GM11168 (cell line): Measurements from ENCODE around the gene LRCH1.

Source experiments
- in situ Hi-C: fragments of 300-500 bp; cut with MboI; formaldehyde crosslinking; loops from one replicate; pipeline ENCODE4 v1.12.0; 2022; ENCODE audit warnings: low sequenced_read_pairs; ENCODE audit not compliant: unreplicated experiment

LRCH1 gene

DNA sequence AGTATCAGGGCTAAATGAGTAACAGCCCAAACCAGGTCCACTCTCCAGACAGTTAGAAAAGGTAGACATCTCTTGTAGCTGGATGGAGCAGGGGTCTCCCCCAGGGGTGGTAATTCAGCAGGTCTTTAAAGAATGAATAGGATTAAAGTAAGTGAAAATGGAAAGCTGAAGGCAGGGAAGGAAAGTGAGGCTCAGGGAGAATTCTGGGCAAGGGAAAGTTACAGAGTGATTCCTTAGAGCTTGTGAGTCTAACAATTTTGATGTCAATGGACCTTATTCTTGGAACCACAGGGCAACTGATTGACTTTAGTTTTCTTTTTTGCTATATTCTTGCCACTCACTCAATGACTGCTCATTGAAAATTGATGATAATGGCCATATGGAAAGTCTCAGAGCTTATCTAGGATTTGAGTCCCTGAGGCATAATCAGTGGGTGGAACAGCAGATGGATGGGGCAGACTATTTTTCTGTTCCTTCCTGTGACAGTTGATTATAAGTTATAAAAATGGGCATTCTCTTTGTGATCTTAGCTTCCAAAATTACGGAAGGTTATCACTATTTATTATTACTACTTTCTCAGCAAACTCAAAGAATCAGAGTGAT, 76.9 kb downstream of the LRCH1 start:
- in situ Hi-C loops: no loop called here

GRCh38 chr13:46630431-46631178, 77.6 kb downstream of the LRCH1 start:
- in situ Hi-C loops: no loop called here

DNA sequence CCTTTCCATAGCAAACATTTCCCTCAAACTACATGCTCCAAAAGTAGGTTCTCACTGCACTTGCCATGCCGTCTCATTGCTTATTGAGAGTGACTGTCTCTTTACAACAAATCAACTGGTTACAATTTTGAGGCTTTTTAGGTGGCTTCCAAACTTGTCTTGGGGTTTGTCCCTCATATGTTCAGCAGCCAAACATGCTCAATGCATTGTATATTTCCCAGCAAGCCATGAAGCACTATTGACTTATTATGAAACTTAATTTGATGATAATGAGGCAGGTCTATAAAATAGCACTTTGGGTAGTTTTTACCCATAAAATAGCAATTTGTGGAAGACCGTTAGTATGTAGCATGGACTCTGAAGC, 78.2 kb downstream of the LRCH1 start:
- in situ Hi-C loops: no loop called here

DNA sequence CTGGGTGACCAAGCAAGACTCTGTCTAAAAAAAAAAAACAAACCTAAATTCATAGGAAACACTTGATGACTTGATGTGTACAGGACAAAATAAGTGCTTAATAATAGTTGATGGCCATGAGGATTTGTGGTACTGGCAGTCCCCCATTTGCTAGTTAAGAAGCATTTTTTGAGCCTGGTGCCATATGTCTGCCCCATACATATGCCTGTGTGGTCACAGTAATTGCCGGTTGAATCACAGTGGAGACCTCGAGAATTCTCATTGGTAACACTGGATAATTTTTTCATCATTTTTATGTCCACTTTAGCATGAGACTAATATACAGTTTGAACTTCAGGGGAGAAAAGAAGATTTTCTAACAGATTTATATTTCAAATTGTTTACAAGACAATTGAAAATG, 79.2 kb downstream of the LRCH1 start:
- in situ Hi-C loops: no loop called here

- in situ Hi-C loops: no loop called here
Measured at GRCh38 chr13:46633416-46633815, 80.4 kb downstream of the LRCH1 start.

GRCh38 chr13:46636451-46636850, 83.5 kb downstream of the LRCH1 start:
- in situ Hi-C loops: no loop called here

GRCh38 chr13:46637213-46637612, 84.2 kb downstream of the LRCH1 start:
- in situ Hi-C loops: no loop called here

- in situ Hi-C loops: no loop called here
Measured at GRCh38 chr13:46638262-46638661, 85.3 kb downstream of the LRCH1 start.

DNA sequence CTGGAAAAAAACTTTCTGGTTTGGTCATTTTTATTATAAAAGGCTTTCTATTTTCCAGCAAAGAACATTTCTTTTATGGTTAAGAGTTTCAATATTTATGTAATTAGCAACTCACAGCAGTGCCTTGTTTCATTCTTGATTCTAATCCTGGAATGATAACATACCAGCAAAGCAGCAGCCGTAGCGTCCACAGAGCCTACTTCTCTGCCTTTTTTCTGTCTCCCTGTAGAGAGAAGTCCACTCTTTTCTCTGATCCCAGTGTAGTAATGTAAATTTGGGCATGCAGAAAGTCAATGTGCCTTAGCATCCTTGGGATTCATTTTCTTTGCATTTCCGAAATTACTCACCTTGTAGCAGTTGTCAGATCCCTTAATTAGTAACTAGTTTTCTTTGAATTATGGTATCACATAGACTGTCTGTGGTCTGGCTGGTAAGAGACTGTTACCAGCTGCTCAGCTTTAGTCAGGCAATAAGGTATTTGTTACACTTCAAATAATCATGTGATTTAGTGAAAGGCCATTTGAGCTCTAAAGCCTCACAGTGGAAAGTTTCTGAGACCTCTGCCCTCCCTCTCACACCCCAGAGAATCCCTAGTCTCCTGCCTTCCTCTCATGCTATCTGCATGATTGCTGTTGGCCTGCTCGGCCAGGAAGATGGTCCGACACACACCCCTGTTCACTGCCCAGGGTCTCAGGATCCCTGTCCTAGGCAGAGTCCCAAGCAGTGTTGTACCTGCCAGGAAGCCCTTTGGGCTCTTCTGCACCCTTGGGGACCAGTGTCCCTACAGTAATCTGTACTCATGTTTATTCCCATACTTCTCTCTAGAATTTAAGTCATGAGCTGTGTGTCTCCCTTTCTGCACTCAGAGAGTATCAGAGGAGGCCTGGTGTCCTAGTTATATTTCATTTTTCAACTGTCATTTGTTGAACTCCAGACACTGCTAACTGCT, 86.3 kb downstream of the LRCH1 start:
- in situ Hi-C loops: no loop called here

DNA sequence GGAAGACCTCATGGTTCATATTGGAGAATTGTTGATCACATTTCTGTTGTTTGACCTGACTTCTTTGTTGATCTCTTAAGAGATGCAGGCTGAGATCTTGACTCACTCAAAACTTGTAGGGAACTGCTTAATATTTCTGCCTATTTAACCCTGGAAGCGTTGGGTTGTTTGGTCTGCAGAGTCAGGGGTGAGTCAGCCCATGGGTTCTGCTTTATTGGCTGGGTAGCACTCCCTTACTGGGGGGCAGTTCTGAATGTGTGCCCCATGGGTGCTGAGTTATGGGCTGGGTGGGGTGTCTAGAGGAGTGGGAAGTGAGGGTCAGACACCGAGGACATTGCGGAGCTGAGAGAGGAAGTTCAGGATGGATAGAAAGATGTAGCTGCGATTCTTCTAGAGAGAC, 87.9 kb downstream of the LRCH1 start:
- in situ Hi-C loops: no loop called here

DNA sequence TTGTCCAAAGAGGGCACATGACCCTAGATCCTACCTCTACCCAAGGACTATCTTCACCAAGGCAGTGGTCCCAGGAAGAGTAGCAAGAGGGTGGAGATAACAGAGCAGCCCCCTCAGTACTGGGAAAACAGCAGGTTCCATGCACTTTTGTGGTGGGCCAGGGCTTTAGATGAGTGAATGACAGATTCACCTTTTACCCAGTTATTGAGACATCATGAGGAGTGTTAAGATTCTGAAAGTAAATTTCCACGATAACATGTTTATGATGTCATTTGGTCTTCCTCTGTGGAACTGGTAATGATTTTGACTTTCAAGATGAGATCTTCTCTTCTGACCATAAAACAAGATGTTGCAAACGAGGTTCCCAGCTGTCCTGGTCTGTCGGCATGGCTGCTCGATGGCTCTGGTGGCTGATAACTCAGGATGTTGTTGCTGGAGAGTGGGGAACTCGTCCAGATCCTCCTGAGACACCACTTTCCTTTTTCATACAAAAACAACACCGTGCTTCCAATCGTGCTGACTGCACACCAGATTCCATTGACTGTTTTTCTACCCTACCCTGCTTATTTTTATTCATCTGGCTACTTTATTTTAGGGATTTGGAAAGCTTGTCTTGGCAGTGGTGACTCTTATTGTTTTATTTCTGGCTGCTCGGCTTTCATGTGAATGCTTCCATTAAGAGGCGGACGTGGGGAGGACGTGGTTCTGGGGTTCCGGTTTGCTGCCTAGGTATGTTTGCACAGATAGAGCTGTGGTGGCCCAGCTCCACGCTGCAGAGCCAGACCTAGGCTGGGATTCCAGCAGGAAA, 88.5 kb downstream of the LRCH1 start:
- in situ Hi-C loops: no loop called here

GRCh38 chr13:46642254-46642653, 89.3 kb downstream of the LRCH1 start:
- in situ Hi-C loops: no loop called here

- in situ Hi-C loops: no loop called here
Measured at GRCh38 chr13:46643165-46643777, 90.3 kb downstream of the LRCH1 start.

GRCh38 chr13:46644816-46645215, 91.8 kb downstream of the LRCH1 start:
- in situ Hi-C loops: no loop called here

GRCh38 chr13:46647512-46648065, 94.6 kb downstream of the LRCH1 start:
- in situ Hi-C loops: no loop called here

GRCh38 chr13:46648166-46648607, 95.2 kb downstream of the LRCH1 start:
- in situ Hi-C loops: no loop called here

DNA sequence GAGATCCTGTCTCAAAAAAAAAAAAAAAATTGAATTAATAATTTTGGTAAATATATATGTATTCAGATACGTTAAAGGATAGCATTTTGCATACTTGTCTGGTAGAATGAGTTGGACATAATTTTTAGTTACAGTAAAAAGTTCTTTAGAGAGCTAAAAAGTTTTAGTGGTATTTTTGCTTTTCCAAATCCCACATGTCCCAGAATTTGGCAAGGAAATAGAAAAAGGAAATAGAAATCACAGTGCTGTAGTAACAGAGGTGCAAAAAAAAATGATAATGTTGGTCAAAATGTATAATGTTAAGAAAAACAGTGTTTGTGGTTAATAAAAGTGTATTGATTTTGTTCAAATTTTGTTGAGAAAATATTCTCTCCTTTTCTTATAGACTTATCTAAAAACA, 96.8 kb downstream of the LRCH1 start:
- in situ Hi-C loops: no loop called here

- in situ Hi-C loops: no loop called here
Measured at GRCh38 chr13:46654951-46655350, 102.0 kb downstream of the LRCH1 start.

DNA sequence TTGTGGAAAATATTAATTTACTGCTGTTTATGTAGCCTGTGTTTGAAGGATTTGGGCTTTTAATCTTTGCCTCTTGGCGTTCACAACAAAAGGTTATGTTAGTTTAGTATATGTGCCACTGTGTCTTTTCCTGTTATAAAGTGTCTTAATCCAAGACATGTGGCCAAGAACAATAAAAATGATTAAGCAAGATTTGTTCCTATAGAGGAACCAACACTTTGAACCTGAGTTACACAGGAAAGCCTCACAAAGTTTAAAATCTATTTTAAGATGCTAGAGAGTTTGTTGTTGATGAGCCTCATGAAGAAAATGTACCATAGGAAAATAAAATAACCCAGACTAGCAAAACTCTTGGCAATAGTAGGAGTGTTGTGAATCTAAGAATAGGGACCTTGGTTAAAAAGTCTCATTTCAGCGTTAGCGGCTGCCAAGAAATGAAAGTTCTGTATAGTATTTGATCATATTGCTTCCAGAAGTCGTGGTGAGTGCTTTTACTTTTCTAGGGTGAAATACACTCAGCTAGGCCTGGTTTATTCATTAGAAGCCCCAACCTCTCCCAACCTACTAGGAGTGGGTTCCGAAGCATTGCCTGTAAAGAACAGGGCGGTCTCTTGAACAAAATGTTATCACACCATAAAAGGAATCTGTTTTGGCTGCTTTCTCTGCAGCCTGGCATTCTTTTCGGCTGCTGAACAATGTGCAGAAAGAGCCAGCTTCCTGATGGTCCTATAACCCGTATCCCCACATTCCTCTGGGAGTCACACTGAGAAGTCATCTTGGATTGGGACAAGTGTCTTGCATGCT, 102.6 kb downstream of the LRCH1 start:
- in situ Hi-C loops: no loop called here
